Lung (tissue), 12 donors: ENCODE results near the gene ASAP2. TPM values are rescaled to one million over a fixed set of nuclear protein-coding genes. Genes with fewer than 3 reads are reported as not detected.

Experiments
- ATAC-seq: fragments of 200-7000 bp; cut with Tn5 transposase; one replicate; pipeline ENCODE4 v1.9.1; 2020; ENCODE audit warnings: moderate number of reproducible peaks; ENCODE audit not compliant: insufficient read depth, low FRiP score
- DNase-seq, 3 donors: peaks; one replicate each; pipeline ENCODE4 v3.0.0-alpha.2; 2013 to 2017
- H3K27ac ChIP-seq, 2 donors: one replicate each; pipeline ENCODE4 v1.5.1; 2013; ENCODE audit warnings: mild to moderate bottlenecking in 2 of 2, moderate library complexity in 2 of 2, control low read depth in 1 of 2, inconsistent platforms in 1 of 2, low read depth in 1 of 2, low read length in 1 of 2
- H3K27me3 ChIP-seq, 3 donors: one replicate each; pipeline ENCODE4 v1.5.1; 2013; ENCODE audit warnings: low read length in 2 of 3; ENCODE audit not compliant: control insufficient read depth in 3 of 3, insufficient read depth in 3 of 3
- H3K36me3 ChIP-seq, 4 donors: one replicate each; pipeline ENCODE4 v1.5.1; 2013; ENCODE audit warnings: low read length in 4 of 4, mild to moderate bottlenecking in 1 of 4, moderate library complexity in 1 of 4; ENCODE audit not compliant: control insufficient read depth in 4 of 4, insufficient read depth in 4 of 4
- H3K4me1 ChIP-seq, 5 donors: one replicate each; pipeline ENCODE4 v1.5.1; 2013; ENCODE audit warnings: low read length in 5 of 5, mild to moderate bottlenecking in 2 of 5, moderate library complexity in 1 of 5; ENCODE audit not compliant: control insufficient read depth in 5 of 5, insufficient read depth in 5 of 5
- H3K4me3 ChIP-seq: one replicate; pipeline ENCODE4 v1.5.1; 2013; ENCODE audit warnings: mild to moderate bottlenecking, control low read depth, moderate library complexity
- H3K9ac ChIP-seq, 2 donors: one replicate each; pipeline ENCODE4 v1.5.1; 2013; ENCODE audit warnings: low read length in 2 of 2, control low read depth in 1 of 2; ENCODE audit not compliant: insufficient read depth in 1 of 2
- H3K9me3 ChIP-seq, 4 donors: one replicate each; pipeline ENCODE4 v1.5.1; 2013; ENCODE audit warnings: low read length in 3 of 4, mild to moderate bottlenecking in 1 of 4, moderate library complexity in 1 of 4; ENCODE audit not compliant: control insufficient read depth in 4 of 4, insufficient read depth in 3 of 4
- CTCF ChIP-seq: IDR thresholded peaks from 2 replicates; pipeline ENCODE4 v1.5.1; 2012; ENCODE audit warnings: mild to moderate bottlenecking; ENCODE audit errors: control extremely low read depth, extremely low read depth
- WGBS, 2 donors: extraction: QIAGEN DNeasy Blood & Tissue Kit; methylation state at CpG; one replicate each; pipeline ENCODE4 v1.1.7; 2013; 5-methylcytosine and 5-hydroxymethylcytosine counted together
- polyA plus RNA-seq, 2 donors: library from polyadenylated mRNA; stranded (reverse); fragments of 200-250 nt; gene quantifications; one replicate each; pipeline ENCODE4 v1.2.1, GENCODE V29; 2013
- total RNA-seq, 2 donors: library from RNA; depleted of rRNA in 1 of 2; stranded (reverse); fragments of >200 nt in 1 of 2; gene quantifications; one replicate each; pipeline ENCODE4 v1.2.1, GENCODE V29; 2014 to 2021
- donor health status: control.
- donor health status: control.
- donor health status: Bipolar disorder and iron deficiency.
- donor health status: healthy.
- donor health status: DM: yes; HTN: yes; CAD: no.

Gene ASAP2
- total and polyA plus RNA-seq, 4 donors: 7.4 to 30.9 (median 17.0) TPM

- peaks cover 0 to 6% (median 0%) of the 10 kb centered on the region in 5 donors for H3K4me1 ChIP-seq
Measured at GRCh38 chr2:9298583-9298982, 92.0 kb downstream of the ASAP2 start.

DNA sequence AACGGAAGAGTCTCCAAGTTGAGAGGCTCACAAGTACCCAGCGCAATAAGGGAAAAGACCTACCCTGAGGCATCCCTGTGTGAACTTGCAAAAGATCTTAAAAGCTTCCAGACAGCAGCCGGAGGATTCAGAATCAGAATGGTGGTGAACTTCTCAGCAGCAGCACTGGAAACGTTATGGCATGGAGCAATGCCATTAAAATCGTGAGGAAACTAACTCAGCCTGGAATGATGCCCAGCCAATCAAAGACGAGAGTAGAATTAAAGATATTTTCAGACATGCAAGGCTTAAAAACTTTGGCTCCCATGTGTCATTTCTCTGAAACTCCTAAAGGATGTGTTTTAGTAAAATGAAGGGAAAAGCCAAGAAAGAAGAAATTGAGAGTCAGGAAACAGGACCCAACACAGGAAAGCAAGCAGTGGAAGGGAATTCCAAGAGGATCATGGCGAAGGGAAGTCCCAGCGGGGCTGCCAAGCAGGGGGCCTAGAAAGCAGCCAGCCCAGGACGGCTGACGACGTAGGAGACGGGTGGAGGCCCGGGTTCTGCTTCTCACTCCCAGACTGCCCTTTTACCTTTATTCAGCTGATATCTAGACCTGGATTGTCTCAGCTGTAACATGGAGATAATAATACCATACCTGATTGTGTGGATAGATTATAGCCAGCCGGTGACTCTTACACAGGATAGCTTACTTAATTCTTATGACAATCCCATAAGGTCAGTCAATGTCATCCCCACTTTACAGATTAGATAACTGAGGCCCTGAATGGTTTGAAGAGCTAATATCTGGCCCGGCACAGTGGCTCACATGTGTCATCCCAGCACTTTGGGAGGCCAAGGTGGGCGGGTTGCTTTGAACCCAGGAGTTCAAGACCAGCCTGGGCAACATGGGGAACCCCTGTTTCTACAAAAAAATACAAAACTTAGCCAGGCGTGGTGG lies 92.8 kb downstream of the ASAP2 start:
- 84 to 89% methylated on average over 17 of the region's 17 CpGs for WGBS, 2 donors
- no peak overlapping the region for H3K9ac ChIP-seq
- DNase-seq: no peak

More at GRCh38 chr2:9298583-9298982, 92.0 kb downstream of the ASAP2 start:
- H3K27ac ChIP-seq: no peak overlapping the region
- TF ChIP-seq CTCF: no peak
- peaks cover 0 to 7% (median 3%) of the 10 kb centered on the region in 4 donors for H3K36me3 ChIP-seq
- no peak for DNase-seq
- H3K9me3 ChIP-seq: no peaks in the 10 kb centered on the region
- 96% methylated on average over 7 of the region's 7 CpGs for WGBS, 2 donors
- H3K27me3 ChIP-seq: no peaks in the 10 kb centered on the region
- no peak overlapping the region for H3K4me3 ChIP-seq
- no peak overlapping the region for H3K9ac ChIP-seq
- ATAC-seq: no peak

GRCh38 chr2:9300214-9300613 lies 93.6 kb downstream of the ASAP2 start:
- peak in 2 of 3 donors; percentile 5 to 14 for DNase-seq
- 89% methylated on average over 3 of the region's 3 CpGs for WGBS, 2 donors
- Histone ChIP-seq H3K9me3 (no peaks in the 10 kb centered on the region), H3K36me3 (peaks cover 0 to 7% (median 3%) of the 10 kb centered on the region in 4 donors), H3K9ac (no peak overlapping the region), H3K4me3 (no peak overlapping the region), H3K27me3 (no peaks in the 10 kb centered on the region), H3K27ac (no peak overlapping the region), H3K4me1 (peaks cover 0 to 8% (median 2%) of the 10 kb centered on the region in 5 donors)
- no peak for ATAC-seq
- no peak for TF ChIP-seq CTCF

More for the DNA sequence above, 92.8 kb downstream of the ASAP2 start:
- no peak overlapping the region for H3K27ac ChIP-seq
- no peak overlapping the region for H3K4me3 ChIP-seq
- H3K9me3 ChIP-seq: no peaks in the 10 kb centered on the region
- H3K36me3 ChIP-seq: peaks cover 0 to 7% (median 3%) of the 10 kb centered on the region in 4 donors
- TF ChIP-seq CTCF: no peak
- no peak for ATAC-seq
- H3K4me1 ChIP-seq: peaks cover 0 to 8% (median 2%) of the 10 kb centered on the region in 5 donors
- no peaks in the 10 kb centered on the region for H3K27me3 ChIP-seq
